ENCODE data around the gene TUT4.

Gene TUT4

GRCh38 chr1:52532247-52532646 is 20.6 kb downstream of the TUT4 start:
- no peak for DNase-seq

- DNase-seq: no peak
These were observed 21.5 kb downstream of the TUT4 start for GRCh38 chr1:52531249-52531872.

GRCh38 chr1:52530563-52531144 is 22.2 kb downstream of the TUT4 start:
- no peak for DNase-seq

- DNase-seq: no peak
These were observed 29.5 kb downstream of the TUT4 start for GRCh38 chr1:52523376-52523775.

- DNase-seq: no peak
These were observed 32.7 kb downstream of the TUT4 start for GRCh38 chr1:52520148-52520547.

- DNase-seq: no peak
These were observed 33.9 kb downstream of the TUT4 start for GRCh38 chr1:52518962-52519361.

- DNase-seq: no peak
These were observed 40.9 kb downstream of the TUT4 start for GRCh38 chr1:52511851-52512615.

GRCh38 chr1:52511439-52511838 is 41.5 kb downstream of the TUT4 start:
- no peak for DNase-seq

GRCh38 chr1:52506920-52507546 is 45.9 kb downstream of the TUT4 start:
- DNase-seq: no peak

- DNase-seq: no peak
These were observed 46.5 kb downstream of the TUT4 start for GRCh38 chr1:52506349-52506748.

GRCh38 chr1:52504720-52505119 is 48.2 kb downstream of the TUT4 start:
- no peak for DNase-seq

GRCh38 chr1:52503706-52504105 is 49.2 kb downstream of the TUT4 start:
- no peak for DNase-seq

- DNase-seq: no peak
These were observed 50.1 kb downstream of the TUT4 start for GRCh38 chr1:52502789-52503188.

- no peak for DNase-seq
These were observed 65.3 kb downstream of the TUT4 start for GRCh38 chr1:52487632-52488031.

GRCh38 chr1:52482326-52483004 is 70.4 kb downstream of the TUT4 start:
- no peak for DNase-seq

- no peak for DNase-seq
These were observed 73.8 kb downstream of the TUT4 start for GRCh38 chr1:52479076-52479475.

GRCh38 chr1:52477876-52478275 is 75.0 kb downstream of the TUT4 start:
- no peak for DNase-seq

GRCh38 chr1:52476943-52477342 is 75.9 kb downstream of the TUT4 start:
- no peak for DNase-seq

- DNase-seq: no peak
These were observed 78.1 kb downstream of the TUT4 start for GRCh38 chr1:52474807-52475206.

- DNase-seq: no peak
These were observed 79.9 kb downstream of the TUT4 start for GRCh38 chr1:52473039-52473438.

- DNase-seq: no peak
These were observed 80.5 kb downstream of the TUT4 start for GRCh38 chr1:52472384-52472783.

GRCh38 chr1:52469108-52469507 is 83.8 kb downstream of the TUT4 start:
- DNase-seq: no peak

- DNase-seq: no peak
These were observed 89.0 kb downstream of the TUT4 start for GRCh38 chr1:52463891-52464290.
